GM12875 (cell line): Measurements from ENCODE around the gene ERGIC3.
"Not testable (repeated sequence)": the region's sequence is repeated elsewhere in the genome, so short reads cannot be mapped to it uniquely, and the experiment has no call there.

ENCODE experiments used
- H3K4me3 ChIP-seq: one replicate; pipeline ENCODE4 v1.5.1; 2011; ENCODE audit warnings: low read depth, low read length, control low read depth
- CTCF ChIP-seq: IDR thresholded peaks from 2 replicates; pipeline ENCODE4 v1.5.1; 2011; ENCODE audit warnings: low read depth, mild to moderate bottlenecking, control low read depth, inconsistent platforms, low read length, moderate library complexity, borderline replicate concordance; ENCODE audit not compliant: insufficient read depth

Gene ERGIC3

GRCh38 chr20:35552914-35553313 lies 11.0 kb downstream of the ERGIC3 start:
- TF ChIP-seq CTCF: no peak
- no peak overlapping the region for H3K4me3 ChIP-seq

- not testable (repeated sequence) for H3K4me3 ChIP-seq
Measured at GRCh38 chr20:35555461-35555860, 13.6 kb downstream of the ERGIC3 start.

GRCh38 chr20:35555951-35556645 lies 14.2 kb downstream of the ERGIC3 start:
- TF ChIP-seq CTCF: no peak
- H3K4me3 ChIP-seq: no peak overlapping the region

- no peak overlapping the region for H3K4me3 ChIP-seq
- no peak for TF ChIP-seq CTCF
Measured at GRCh38 chr20:35556871-35557270, 15.0 kb downstream of the ERGIC3 start.

- TF ChIP-seq CTCF: no peak
- no peak overlapping the region for H3K4me3 ChIP-seq
Measured at GRCh38 chr20:35558451-35558850, 16.6 kb downstream of the ERGIC3 start.

GRCh38 chr20:35559042-35559693 lies 17.3 kb downstream of the ERGIC3 start:
- H3K4me3 ChIP-seq: no peak overlapping the region

GRCh38 chr20:35560105-35560511 lies 18.2 kb downstream of the ERGIC3 start:
- TF ChIP-seq CTCF: no peak
- H3K4me3 ChIP-seq: no peak overlapping the region

More at GRCh38 chr20:35559042-35559693, 17.3 kb downstream of the ERGIC3 start:
- TF ChIP-seq CTCF: no peak

- no peak for TF ChIP-seq CTCF
Measured at GRCh38 chr20:35560541-35560940, 18.7 kb downstream of the ERGIC3 start.

More at GRCh38 chr20:35560541-35560940, 18.7 kb downstream of the ERGIC3 start:
- no peak overlapping the region for H3K4me3 ChIP-seq
